H9 (cell line): Measurements from ENCODE around the gene APOBEC3H. TPM values are rescaled to one million over a fixed set of nuclear protein-coding genes. Genes with fewer than 3 reads are reported as not detected.

Experiments
- DNase-seq: peaks from one replicate; pipeline ENCODE4 v3.0.0-alpha.2; 2017
- H2AFZ ChIP-seq: one replicate; pipeline ENCODE4 v1.6.1; 2013; ENCODE audit warnings: mild to moderate bottlenecking, low read length, control low read depth, moderate library complexity
- H2AK5ac ChIP-seq: 2 replicates; pipeline ENCODE4 v1.6.1; 2013; ENCODE audit warnings: low read length, control low read depth, mixed read lengths; ENCODE audit not compliant: insufficient read length
- H2BK120ac ChIP-seq: one replicate; pipeline ENCODE4 v1.6.1; 2013; ENCODE audit warnings: low read depth, mild to moderate bottlenecking, low read length, control low read depth, inconsistent platforms; ENCODE audit not compliant: poor library complexity, severe bottlenecking
- H2BK12ac ChIP-seq: 2 replicates; pipeline ENCODE4 v1.6.1; 2013; ENCODE audit warnings: low read length, control low read depth, mixed read lengths, low read depth; ENCODE audit not compliant: insufficient read length
- H2BK15ac ChIP-seq: 2 replicates; pipeline ENCODE4 v1.6.1; 2013; ENCODE audit warnings: low read depth, low read length, control low read depth
- H2BK20ac ChIP-seq: one replicate; pipeline ENCODE4 v1.6.1; 2013; ENCODE audit warnings: low read depth, mild to moderate bottlenecking, low read length, control low read depth, inconsistent platforms; ENCODE audit not compliant: poor library complexity, severe bottlenecking
- H2BK5ac ChIP-seq: 2 replicates; pipeline ENCODE4 v1.6.1; 2013; ENCODE audit warnings: low read length, control low read depth, mixed read lengths; ENCODE audit not compliant: insufficient read length
- H3K14ac ChIP-seq: 2 replicates; pipeline ENCODE4 v1.6.1; 2013; ENCODE audit warnings: low read length, control low read depth; ENCODE audit not compliant: insufficient read depth
- H3K18ac ChIP-seq: 2 replicates; pipeline ENCODE4 v1.6.1; 2013; ENCODE audit warnings: low read depth, mild to moderate bottlenecking, mixed read lengths, low read length, control low read depth; ENCODE audit not compliant: insufficient read length
- H3K23ac ChIP-seq: 2 replicates; pipeline ENCODE4 v1.6.1; 2013; ENCODE audit warnings: low read length, control low read depth, mixed read lengths, low read depth; ENCODE audit not compliant: insufficient read length
- H3K23me2 ChIP-seq: 2 replicates; pipeline ENCODE4 v1.6.1; 2013; ENCODE audit warnings: low read depth, mild to moderate bottlenecking, mixed read lengths, low read length, control low read depth; ENCODE audit not compliant: insufficient read length, poor library complexity, severe bottlenecking
- H3K27ac ChIP-seq: 2 replicates; pipeline ENCODE4 v1.5.1; 2013; ENCODE audit warnings: low read length, control low read depth, mixed read lengths, low read depth; ENCODE audit not compliant: insufficient read length
- H3K27me3 ChIP-seq: 2 replicates; pipeline ENCODE4 v1.6.1; 2013; ENCODE audit warnings: low read length, control low read depth, inconsistent platforms; ENCODE audit not compliant: insufficient read depth
- H3K4ac ChIP-seq: 2 replicates; pipeline ENCODE4 v1.6.1; 2013; ENCODE audit warnings: low read depth, mild to moderate bottlenecking, control low read depth, inconsistent platforms, low read length, moderate library complexity
- H3K4me1 ChIP-seq: 2 replicates; pipeline ENCODE4 v1.6.1; 2013; ENCODE audit warnings: low read length, control low read depth, inconsistent platforms; ENCODE audit not compliant: insufficient read depth
- H3K4me2 ChIP-seq: 2 replicates; pipeline ENCODE4 v1.6.1; 2013; ENCODE audit warnings: low read length, control low read depth, mixed read lengths; ENCODE audit not compliant: insufficient read length, insufficient read depth
- H3K56ac ChIP-seq: 2 replicates; pipeline ENCODE4 v1.6.1; 2013; ENCODE audit warnings: low read depth, mild to moderate bottlenecking, mixed read lengths, low read length, control low read depth; ENCODE audit not compliant: insufficient read length
- H3K79me1 ChIP-seq: 2 replicates; pipeline ENCODE4 v1.6.1; 2013; ENCODE audit warnings: low read depth, mild to moderate bottlenecking, moderate library complexity, low read length, control low read depth, inconsistent platforms; ENCODE audit not compliant: insufficient read depth, poor library complexity, severe bottlenecking
- H3K79me2 ChIP-seq: 2 replicates; pipeline ENCODE4 v1.6.1; 2013; ENCODE audit warnings: low read length, control low read depth, inconsistent platforms; ENCODE audit not compliant: insufficient read depth
- H3K9ac ChIP-seq: 2 replicates; pipeline ENCODE4 v1.6.1; 2013; ENCODE audit warnings: low read length, control low read depth, mixed read lengths; ENCODE audit not compliant: insufficient read length; ENCODE audit errors: extremely low read depth
- H3K9me3 ChIP-seq: one replicate; pipeline ENCODE4 v1.6.1; 2013; ENCODE audit warnings: low read depth, low read length, inconsistent platforms; ENCODE audit not compliant: control insufficient read depth
- H3T11ph ChIP-seq: one replicate; pipeline ENCODE4 v1.6.1; 2013; ENCODE audit warnings: mild to moderate bottlenecking, low read length, control low read depth, inconsistent platforms
- H4K20me1 ChIP-seq: one replicate; pipeline ENCODE4 v1.6.1; 2013; ENCODE audit not compliant: control insufficient read depth, insufficient read length, insufficient read depth
- H4K5ac ChIP-seq: 2 replicates; pipeline ENCODE4 v1.6.1; 2013; ENCODE audit warnings: low read depth, mild to moderate bottlenecking, mixed read lengths, low read length, control low read depth; ENCODE audit not compliant: insufficient read length
- H4K8ac ChIP-seq: replicated peaks from 2 replicates; pipeline ENCODE4 v1.6.1; 2013; ENCODE audit warnings: low read length, control low read depth, mixed read lengths, low read depth; ENCODE audit not compliant: insufficient read length
- H4K91ac ChIP-seq: 2 replicates; pipeline ENCODE4 v1.6.1; 2013; ENCODE audit warnings: low read depth, mild to moderate bottlenecking, moderate library complexity, mixed read lengths, low read length, control low read depth; ENCODE audit not compliant: insufficient read length
- H3K27ac Mint-ChIP-seq, 3 experiments: 2 replicates in 2 of 3; 3 replicates in 1 of 3; pipeline ENCODE4 v1.8.0; 2020 to 2021; ENCODE audit warnings: mixed read lengths in 3 of 3, mild to moderate bottlenecking in 1 of 3, moderate library complexity in 1 of 3
- H3K27me3 Mint-ChIP-seq: 2 replicates; pipeline ENCODE4 v1.8.0; 2021; ENCODE audit warnings: low read depth, mild to moderate bottlenecking, moderate library complexity, mixed read lengths
- H3K36me3 Mint-ChIP-seq, 3 experiments: 2 replicates in 2 of 3; 3 replicates in 1 of 3; pipeline ENCODE4 v1.8.0; 2020 to 2021; ENCODE audit warnings: low read depth in 3 of 3, mixed read lengths in 3 of 3; ENCODE audit not compliant: insufficient read depth in 1 of 3
- H3K4me1 Mint-ChIP-seq, 2 experiments: 2 replicates each; pipeline ENCODE4 v1.8.0; 2020; ENCODE audit warnings: mixed read lengths in 2 of 2
- H3K4me3 Mint-ChIP-seq, 2 experiments: 2 replicates in 1 of 2; 3 replicates in 1 of 2; pipeline ENCODE4 v1.8.0; 2020 to 2021; ENCODE audit warnings: mild to moderate bottlenecking in 2 of 2, mixed read lengths in 2 of 2, moderate library complexity in 1 of 2
- H3K9me3 Mint-ChIP-seq, 2 experiments: 2 replicates in 1 of 2; 3 replicates in 1 of 2; pipeline ENCODE4 v1.8.0; 2020; ENCODE audit warnings: mild to moderate bottlenecking in 2 of 2, mixed read lengths in 2 of 2, moderate library complexity in 1 of 2
- WGBS: extraction: QIAGEN DNeasy Blood & Tissue Kit; methylation state at CpG from one replicate; pipeline ENCODE4 v1.1.7; 2013; ENCODE audit warnings: missing lambda C conversion rate, low lambda C conversion rate, mixed read lengths; ENCODE audit not compliant: insufficient read length; ENCODE audit errors: extremely low coverage; 5-methylcytosine and 5-hydroxymethylcytosine counted together
- total RNA-seq: library from RNA; stranded (reverse); gene quantifications from 2 replicates; pipeline ENCODE4 v1.2.1, GENCODE V29; 2021
- TF ChIP-seq, protein P1 (sequence below): fragments of 200-600 bp; sonication (generic); conservative IDR thresholded peaks from 3 replicates; pipeline ENCODE4 v1.8.0; 2021; ENCODE audit warnings: antibody characterized with exemption, mild to moderate bottlenecking

The APOBEC3H gene
- total RNA-seq, 1 experiment from 2014 or later = 0.48 TPM

DNA sequence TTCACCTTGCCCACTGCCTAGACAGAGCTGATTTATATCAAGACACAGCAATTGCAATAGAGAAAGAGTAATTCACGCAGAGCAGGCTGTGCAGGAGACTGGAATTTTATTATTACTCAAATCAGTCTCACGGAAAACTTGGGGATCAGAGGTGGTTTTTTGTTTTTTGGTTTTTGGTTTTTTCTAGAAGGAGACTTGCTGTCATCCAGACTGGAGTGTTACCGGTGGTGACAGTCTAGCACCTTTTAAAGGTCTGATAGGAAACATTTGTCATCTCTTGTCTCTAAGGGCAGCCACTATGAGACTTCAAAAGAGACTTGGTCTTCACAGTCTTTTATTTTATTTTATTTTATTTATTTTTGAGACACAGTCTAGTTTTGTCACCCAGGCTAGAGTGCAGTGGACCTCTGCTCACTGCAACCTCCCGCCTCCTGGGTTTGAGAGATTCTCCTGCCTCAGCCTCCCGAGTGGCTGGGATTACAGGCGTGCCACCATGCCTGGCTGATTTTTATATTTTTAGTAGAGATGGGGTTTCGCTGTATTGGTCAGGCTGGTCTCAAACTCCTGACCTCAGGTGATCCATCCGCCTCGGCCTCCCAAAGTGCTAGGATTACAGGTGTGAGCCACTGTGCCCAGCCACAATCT lies 19.1 kb downstream of the APOBEC3H start:
- H3K36me3 Mint-ChIP-seq = no peaks in the 10 kb centered on the region
- H3K4me3 Mint-ChIP-seq = no peak overlapping the region
- peaks cover 42 to 48% of the 10 kb centered on the region in 2 experiments for H3K4me1 Mint-ChIP-seq
- Histone ChIP-seq H3K4ac (no peak overlapping the region), H3K27me3 (peaks cover 2% of the 10 kb centered on the region; the same call in 1 of the 2 replicates), H2BK15ac (no peak overlapping the region), H3K79me1 (no peaks in the 10 kb centered on the region), H3T11ph (no peak overlapping the region), H3K27ac (no peak overlapping the region), H2BK12ac (no peak overlapping the region), H3K23me2 (no peaks in the 10 kb centered on the region), H3K79me2 (no peaks in the 10 kb centered on the region), H4K8ac (no peak overlapping the region), H2AK5ac (no peak overlapping the region), H2BK5ac (no peak overlapping the region), H2BK20ac (no peak overlapping the region), H3K9ac (no peak overlapping the region), H2AFZ (no peak overlapping the region), H2BK120ac (no peak overlapping the region), H3K4me2 (no peak overlapping the region), H3K18ac (no peak overlapping the region), H4K91ac (no peak overlapping the region), H3K9me3 (no peaks in the 10 kb centered on the region), H3K56ac (no peak overlapping the region), H3K23ac (no peak overlapping the region), H4K5ac (no peak overlapping the region), H3K14ac (no peak overlapping the region), H3K4me1 (0 out of 2 replicates have a peak, but pooled peaks cover 2% of the 10 kb centered on the region), H4K20me1 (no peaks in the 10 kb centered on the region)
- no CpG with 5 or more reads among the region's 9 CpGs for WGBS
- peaks cover 15% of the 10 kb centered on the region for H3K27me3 Mint-ChIP-seq
- TF ChIP-seq, protein P1, sequence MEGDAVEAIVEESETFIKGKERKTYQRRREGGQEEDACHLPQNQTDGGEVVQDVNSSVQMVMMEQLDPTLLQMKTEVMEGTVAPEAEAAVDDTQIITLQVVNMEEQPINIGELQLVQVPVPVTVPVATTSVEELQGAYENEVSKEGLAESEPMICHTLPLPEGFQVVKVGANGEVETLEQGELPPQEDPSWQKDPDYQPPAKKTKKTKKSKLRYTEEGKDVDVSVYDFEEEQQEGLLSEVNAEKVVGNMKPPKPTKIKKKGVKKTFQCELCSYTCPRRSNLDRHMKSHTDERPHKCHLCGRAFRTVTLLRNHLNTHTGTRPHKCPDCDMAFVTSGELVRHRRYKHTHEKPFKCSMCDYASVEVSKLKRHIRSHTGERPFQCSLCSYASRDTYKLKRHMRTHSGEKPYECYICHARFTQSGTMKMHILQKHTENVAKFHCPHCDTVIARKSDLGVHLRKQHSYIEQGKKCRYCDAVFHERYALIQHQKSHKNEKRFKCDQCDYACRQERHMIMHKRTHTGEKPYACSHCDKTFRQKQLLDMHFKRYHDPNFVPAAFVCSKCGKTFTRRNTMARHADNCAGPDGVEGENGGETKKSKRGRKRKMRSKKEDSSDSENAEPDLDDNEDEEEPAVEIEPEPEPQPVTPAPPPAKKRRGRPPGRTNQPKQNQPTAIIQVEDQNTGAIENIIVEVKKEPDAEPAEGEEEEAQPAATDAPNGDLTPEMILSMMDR = no peak
- peaks cover 0 to 5% of the 10 kb centered on the region in 2 experiments; a peak in 1 of 5 replicates for H3K9me3 Mint-ChIP-seq
- DNase-seq = no peak
- H3K27ac Mint-ChIP-seq = no peak overlapping the region
